ENCODE results near the gene BARHL1.

DNA sequence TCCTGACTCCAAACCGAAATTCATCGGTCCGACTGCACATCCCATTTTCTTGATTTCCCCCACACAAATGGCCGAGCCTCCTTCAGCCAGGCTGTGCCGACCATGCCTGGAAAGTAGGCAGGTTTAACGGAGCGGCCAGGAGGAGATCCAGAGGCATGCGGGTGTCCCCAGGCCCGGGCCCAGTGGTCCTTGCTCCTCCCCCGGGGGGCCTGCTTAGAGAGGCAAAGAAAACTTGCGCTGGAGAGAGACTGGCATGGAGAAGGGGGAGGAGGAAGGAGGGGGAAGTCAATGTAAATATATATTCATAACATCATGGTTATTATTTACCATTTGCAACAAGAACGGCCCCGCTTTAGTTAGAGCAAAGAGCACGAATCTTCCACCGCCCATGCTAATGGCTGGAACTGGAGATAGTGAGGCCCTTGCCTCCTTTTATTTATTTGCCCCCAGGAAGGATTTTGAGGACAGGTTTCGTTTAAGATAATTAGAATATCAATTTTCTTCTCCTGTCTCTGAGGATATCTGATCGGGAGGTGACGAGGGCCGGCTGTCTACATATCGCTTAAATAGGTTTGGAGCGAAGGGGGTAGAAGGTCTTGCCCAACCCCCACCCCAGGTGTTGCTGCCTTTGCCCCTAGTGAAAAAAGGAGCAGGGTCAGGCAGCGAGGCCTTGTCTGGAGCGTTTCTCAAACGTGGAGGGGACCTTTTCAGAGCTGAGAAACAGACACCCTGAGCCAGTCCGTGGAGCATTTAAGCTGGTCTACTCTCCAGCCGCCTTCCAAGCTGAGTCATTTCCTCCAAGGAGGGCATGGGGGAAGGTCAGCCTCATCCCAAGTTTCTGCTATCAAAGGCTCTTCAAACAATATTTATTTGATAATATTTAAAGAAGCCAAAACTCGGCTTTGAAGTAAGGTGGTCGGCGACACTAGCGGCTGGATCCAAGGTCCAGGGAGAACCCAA is 2.5 kb downstream of the BARHL1 start:
- TF ChIP-seq POLR2A (IDR thresholded peaks at IDR 0.05) (no peak), EP300 (IDR thresholded peaks at IDR 0.05) (no peak)
- TF ChIP-seq, protein P1, sequence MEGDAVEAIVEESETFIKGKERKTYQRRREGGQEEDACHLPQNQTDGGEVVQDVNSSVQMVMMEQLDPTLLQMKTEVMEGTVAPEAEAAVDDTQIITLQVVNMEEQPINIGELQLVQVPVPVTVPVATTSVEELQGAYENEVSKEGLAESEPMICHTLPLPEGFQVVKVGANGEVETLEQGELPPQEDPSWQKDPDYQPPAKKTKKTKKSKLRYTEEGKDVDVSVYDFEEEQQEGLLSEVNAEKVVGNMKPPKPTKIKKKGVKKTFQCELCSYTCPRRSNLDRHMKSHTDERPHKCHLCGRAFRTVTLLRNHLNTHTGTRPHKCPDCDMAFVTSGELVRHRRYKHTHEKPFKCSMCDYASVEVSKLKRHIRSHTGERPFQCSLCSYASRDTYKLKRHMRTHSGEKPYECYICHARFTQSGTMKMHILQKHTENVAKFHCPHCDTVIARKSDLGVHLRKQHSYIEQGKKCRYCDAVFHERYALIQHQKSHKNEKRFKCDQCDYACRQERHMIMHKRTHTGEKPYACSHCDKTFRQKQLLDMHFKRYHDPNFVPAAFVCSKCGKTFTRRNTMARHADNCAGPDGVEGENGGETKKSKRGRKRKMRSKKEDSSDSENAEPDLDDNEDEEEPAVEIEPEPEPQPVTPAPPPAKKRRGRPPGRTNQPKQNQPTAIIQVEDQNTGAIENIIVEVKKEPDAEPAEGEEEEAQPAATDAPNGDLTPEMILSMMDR (IDR thresholded peaks at IDR 0.05): no peak
